Measurements from ENCODE around the gene MBP. TPM values are rescaled to one million over a fixed set of nuclear protein-coding genes. Genes with fewer than 3 reads are reported as not detected.

MBP gene
- total RNA-seq, 2 donors from 2014 or later: 41.7 to 42.2 TPM

- no peaks in the 10 kb centered on the region for H3K36me3 ChIP-seq
- H3K27me3 ChIP-seq (replicated peaks; ENCODE audit: insufficient read depth): no peaks in the 10 kb centered on the region
- ATAC-seq (ENCODE audit: insufficient number of reproducible peaks, low FRiP score, low read depth) (no peak), DNase-seq (ENCODE audit: low spot score) (no peak)
- no peak for TF ChIP-seq CTCF (IDR thresholded peaks at IDR 0.05)
- peaks cover 19 to 52% of the 10 kb centered on the region in 2 donors for H3K4me1 ChIP-seq (ENCODE audit: control insufficient read depth in 1 of 2, low read depth in 2 of 2)
- peak overlapping the region; percentile 31 to 51 for H3K27ac ChIP-seq
- peak overlapping the region; percentile 63 for H3K4me3 ChIP-seq
- H3K9me3 ChIP-seq: no peaks in the 10 kb centered on the region
Observed at GRCh38 chr18:77058290-77058835, 74.2 kb downstream of the MBP start.

DNA sequence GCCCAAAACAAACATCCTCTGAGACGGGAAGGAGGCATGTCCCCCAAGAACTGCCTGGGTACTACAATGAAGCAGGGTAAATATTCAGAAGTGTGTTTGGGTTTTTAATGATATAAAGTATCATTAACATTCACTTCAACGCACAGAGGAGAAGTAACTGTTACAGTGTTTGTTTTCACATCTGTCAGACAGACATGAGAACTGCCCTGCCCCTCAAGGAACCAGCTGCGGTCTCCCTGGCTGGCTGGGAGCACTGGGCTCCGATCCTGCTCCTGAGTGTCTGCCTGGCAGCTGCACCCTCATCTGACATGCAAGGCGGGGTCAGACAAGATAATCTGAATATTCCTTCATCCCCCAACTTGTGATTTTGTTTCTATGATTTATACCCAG lies 75.6 kb downstream of the MBP start:
- ATAC-seq (ENCODE audit: insufficient number of reproducible peaks, low FRiP score, low read depth) (no peak), DNase-seq (ENCODE audit: low spot score) (no peak)
- H3K27ac ChIP-seq: peak overlapping the region in 1 of 2 donors; percentile 51
- H3K27me3 ChIP-seq (replicated peaks; ENCODE audit: insufficient read depth): no peaks in the 10 kb centered on the region
- peak overlapping the region; percentile 18 for H3K4me3 ChIP-seq
- H3K9me3 ChIP-seq: no peaks in the 10 kb centered on the region
- no peaks in the 10 kb centered on the region for H3K36me3 ChIP-seq
- TF ChIP-seq CTCF (IDR thresholded peaks at IDR 0.05): no peak
- peaks cover 21 to 45% of the 10 kb centered on the region in 2 donors for H3K4me1 ChIP-seq (ENCODE audit: control insufficient read depth in 1 of 2, low read depth in 2 of 2)

- H3K4me3 ChIP-seq: peak overlapping the region; percentile 18
- no peak for ATAC-seq (ENCODE audit: insufficient number of reproducible peaks, low FRiP score, low read depth)
- H3K4me1 ChIP-seq (ENCODE audit: control insufficient read depth in 1 of 2, low read depth in 2 of 2): peaks cover 21 to 45% of the 10 kb centered on the region in 2 donors
- H3K27me3 ChIP-seq (replicated peaks; ENCODE audit: insufficient read depth): no peaks in the 10 kb centered on the region
- no peak for DNase-seq (ENCODE audit: low spot score)
- peak overlapping the region; percentile 23 to 51 for H3K27ac ChIP-seq
- H3K9me3 ChIP-seq: no peaks in the 10 kb centered on the region
- no peaks in the 10 kb centered on the region for H3K36me3 ChIP-seq
- no peak for TF ChIP-seq CTCF (IDR thresholded peaks at IDR 0.05)
Observed at GRCh38 chr18:77056344-77057005, 76.1 kb downstream of the MBP start.

DNA sequence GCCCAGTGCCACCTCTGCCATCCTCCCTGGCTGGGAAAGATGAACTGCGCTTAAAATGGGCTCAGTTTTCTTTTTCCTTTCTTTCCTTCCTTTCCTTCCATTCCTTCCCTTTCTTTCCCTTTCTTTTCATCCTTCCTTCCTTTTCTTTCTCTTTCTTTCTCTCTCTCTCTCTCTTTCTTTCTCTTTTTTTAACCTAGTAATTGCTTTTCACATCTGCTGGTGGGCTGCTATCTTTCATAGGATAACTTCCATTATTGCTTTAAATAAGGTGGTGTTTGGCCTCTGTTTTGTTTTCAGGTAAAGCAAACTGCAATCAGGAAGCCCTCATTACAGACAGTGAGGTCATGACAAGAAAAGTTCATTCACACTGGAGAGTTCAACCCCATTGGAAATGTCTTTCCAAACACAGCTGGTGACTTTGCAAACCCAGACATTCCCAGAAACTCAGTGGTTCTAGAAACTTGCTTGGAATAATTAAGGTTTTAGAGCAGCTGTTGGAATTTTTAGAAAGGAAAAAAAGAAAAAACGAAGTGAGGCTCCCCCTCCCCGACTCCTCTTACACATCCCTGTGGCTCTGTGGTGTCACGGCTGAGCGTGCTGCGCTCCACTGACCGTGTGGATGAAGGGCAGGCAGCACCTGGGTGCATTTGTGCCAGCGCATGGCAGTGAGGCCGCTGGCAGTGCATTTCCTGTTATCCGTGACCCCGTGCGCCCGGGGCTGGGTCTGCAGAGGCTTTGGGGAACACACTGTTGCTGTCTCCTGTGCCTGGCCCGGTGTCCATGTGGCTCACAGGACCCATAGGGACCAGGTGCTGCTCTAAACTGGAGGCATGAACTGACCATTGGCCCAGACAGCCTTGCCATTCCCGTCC lies 76.9 kb downstream of the MBP start:
- H3K27ac ChIP-seq: peak overlapping the region; percentile 23 to 51
- H3K36me3 ChIP-seq: no peaks in the 10 kb centered on the region
- DNase-seq (ENCODE audit: low spot score): no peak
- no peak for ATAC-seq (ENCODE audit: insufficient number of reproducible peaks, low FRiP score, low read depth)
- H3K27me3 ChIP-seq (replicated peaks; ENCODE audit: insufficient read depth): no peaks in the 10 kb centered on the region
- H3K4me3 ChIP-seq: no peak overlapping the region
- no peaks in the 10 kb centered on the region for H3K9me3 ChIP-seq
- peaks cover 21 to 45% of the 10 kb centered on the region in 2 donors for H3K4me1 ChIP-seq (ENCODE audit: control insufficient read depth in 1 of 2, low read depth in 2 of 2)
- TF ChIP-seq CTCF (IDR thresholded peaks at IDR 0.05): no peak

All from thoracic aorta (tissue), 2 donors.